Activated CD4-positive, alpha-beta T cell treated with anti-CD3 and anti-CD28 coated beads, Interleukin-2, amount 50 U/mL, for 4 hours (primary cell): ENCODE data around the gene OR6X1.
"Not testable (repeated sequence)": the region's sequence is repeated elsewhere in the genome, so short reads cannot be mapped to it uniquely, and the experiment has no call there.

ENCODE experiments used
- DNase-seq, 2 experiments: peaks; one replicate each; pipeline ENCODE4 v3.0.0-alpha.2; 2020

OR6X1 gene

DNA sequence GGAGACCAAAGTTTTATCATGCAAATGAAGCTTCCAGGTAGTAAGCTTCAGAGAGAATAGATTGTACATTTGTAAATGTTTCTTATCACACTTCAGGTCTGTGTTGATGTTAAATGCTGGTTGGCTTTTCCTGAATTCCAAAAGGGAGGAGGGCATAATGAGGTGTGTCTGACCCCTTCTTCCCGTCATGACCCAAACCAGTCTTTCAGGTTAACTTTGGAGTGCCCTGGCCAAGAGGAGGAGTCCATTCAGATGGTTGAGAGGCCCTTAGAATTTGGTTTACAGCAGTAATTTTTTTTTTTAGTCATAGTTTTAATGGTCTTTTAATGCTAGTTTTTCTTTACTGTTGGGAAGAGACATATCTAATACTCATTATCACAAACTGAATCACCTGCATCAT, 2.5 kb downstream of the OR6X1 start:
- no peak for DNase-seq

- DNase-seq, result not testable (repeated sequence)
Observed at GRCh38 chr11:123748349-123748748, 6.0 kb downstream of the OR6X1 start.

DNA sequence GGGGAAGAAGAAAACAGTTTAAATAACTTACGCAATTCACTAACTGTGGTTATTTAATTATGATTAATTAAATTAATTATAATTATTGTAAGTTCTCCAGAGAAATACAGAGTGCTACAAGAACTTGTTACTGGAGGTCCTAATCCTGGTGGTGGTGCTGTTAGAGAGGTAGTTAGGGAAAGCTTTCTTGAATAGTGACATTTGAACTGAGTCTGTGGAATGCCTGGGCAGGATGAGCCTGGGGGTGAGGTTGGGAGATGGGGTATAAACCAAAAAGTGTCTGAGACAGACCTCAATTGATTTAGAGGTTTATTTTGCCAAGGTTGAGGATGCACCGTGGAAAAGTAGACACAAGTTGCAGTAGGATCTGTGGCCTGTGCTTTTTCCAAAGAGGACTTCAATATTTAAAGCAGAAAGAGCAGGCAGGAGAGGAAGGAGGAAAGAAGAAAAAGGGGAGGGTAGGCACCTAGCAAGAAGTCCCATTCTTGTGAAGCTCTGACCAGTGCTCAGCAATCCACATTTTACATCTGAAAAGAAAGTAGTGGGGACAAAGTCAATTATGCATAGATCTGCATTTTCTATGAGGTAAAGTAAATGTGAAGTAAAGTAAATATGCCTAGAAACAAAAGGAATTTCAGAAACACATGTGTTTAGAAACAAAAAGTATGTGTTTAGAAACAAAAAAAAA, 8.4 kb downstream of the OR6X1 start:
- no peak for DNase-seq

GRCh38 chr11:123742724-123743120, 11.6 kb downstream of the OR6X1 start:
- no peak for DNase-seq

GRCh38 chr11:123742031-123742723, 12.1 kb downstream of the OR6X1 start:
- no peak for DNase-seq

GRCh38 chr11:123741159-123742030, 12.9 kb downstream of the OR6X1 start, which contains the start of gene ZNF202:
TSS of gene ZNF202 (minus strand) at chr11:123741660. CDS start at chr11:123730888, 10,772 bp downstream.
- peak; percentile 88 for DNase-seq

GRCh38 chr11:123740787-123741158, 13.5 kb downstream of the OR6X1 start:
- peak in 1 of 2 experiments; percentile 5 for DNase-seq

DNA sequence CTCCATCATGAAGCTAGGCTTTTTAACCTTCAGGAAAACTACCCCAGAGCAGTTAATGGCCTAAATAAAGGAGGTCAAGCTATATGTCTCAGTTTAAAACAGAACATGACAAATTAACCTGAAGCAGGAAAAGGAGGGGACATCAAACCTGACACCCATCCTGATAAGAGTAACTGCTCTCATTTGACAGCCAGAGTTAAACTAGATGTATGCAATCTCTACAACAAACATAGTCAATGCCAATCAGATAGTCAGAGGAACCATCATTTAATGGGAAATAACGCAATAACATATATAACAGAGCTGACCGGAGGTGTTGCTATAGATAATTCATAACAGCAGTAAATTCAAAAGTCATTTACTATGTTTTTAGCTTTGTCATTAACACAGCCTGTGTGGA, 15.9 kb downstream of the OR6X1 start:
- DNase-seq, result no peak

- no peak for DNase-seq
Observed at GRCh38 chr11:123736769-123737168, 17.5 kb downstream of the OR6X1 start.

GRCh38 chr11:123729602-123730001, 24.7 kb downstream of the OR6X1 start:
- DNase-seq, result no peak

DNA sequence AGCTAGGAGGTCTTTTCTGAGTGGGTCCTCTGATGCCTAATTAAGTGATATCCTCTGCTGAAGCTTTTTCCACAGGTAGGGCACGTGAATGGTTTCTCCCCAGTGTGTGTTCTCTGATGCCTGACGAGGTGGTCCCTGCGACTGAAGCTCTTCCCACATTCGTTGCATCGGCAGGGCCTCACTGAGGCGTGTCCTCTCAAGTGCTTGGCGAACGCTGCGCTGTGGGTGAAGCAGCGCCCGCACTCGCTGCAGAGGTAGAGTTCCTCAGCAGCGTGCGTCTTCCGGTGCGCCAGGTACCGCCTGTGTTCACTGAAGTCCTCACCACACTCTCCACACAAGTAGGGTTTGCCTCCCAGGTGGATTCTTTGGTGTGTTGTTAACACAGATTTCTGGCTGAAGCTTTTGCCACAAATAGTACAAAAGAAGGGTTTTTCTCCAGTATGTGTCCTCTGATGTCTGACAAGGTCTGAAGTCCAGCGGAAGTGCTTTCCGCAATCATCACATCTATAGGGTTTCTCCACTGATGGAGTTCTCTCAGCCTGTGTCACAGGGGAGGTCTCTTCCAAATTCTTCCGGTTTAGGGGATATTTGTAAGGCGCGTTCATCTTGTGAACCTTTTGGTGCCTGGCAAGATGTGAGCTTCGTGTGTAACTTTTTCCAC, 28.2 kb downstream of the OR6X1 start:
- no peak for DNase-seq

- no peak for DNase-seq
Observed at GRCh38 chr11:123719452-123719851, 34.9 kb downstream of the OR6X1 start.

DNA sequence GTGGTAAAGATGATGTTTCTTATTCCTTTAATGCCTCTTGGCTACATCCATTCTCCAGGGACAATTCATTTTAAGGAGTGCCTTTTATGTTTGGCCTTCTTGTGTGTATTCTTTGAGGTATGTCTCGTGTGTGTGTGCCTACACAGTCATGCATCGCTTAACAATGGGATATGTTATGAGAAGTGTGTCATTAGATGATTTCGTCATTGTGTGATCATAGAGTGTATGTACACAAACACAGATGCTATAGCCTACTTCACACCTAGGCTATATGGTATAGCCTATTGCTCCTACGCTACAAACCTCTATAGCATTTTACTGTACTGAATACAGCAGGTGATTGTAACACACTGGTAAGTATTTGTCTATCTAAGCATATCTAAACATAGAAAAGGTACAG, 35.8 kb downstream of the OR6X1 start:
- DNase-seq, result no peak

DNA sequence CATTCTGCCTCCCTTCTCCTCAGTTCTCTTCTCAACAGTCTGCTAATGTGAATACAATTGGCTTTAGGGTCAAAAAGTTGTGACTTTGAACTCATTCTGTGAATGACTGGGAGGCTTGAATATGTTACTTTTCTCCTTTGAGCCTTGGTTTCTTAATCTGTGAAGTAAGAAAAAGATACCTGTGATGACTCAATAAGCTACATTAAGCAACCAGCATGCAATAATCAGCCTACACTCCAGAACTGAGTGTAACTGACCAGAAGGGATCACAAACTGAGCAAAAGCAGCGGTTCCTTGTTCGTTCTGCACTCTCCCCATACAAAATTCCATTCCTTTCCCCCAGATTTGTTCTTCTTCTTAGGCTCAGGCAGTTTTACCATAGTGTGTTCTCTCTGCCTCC, 36.3 kb downstream of the OR6X1 start:
- no peak for DNase-seq

DNA sequence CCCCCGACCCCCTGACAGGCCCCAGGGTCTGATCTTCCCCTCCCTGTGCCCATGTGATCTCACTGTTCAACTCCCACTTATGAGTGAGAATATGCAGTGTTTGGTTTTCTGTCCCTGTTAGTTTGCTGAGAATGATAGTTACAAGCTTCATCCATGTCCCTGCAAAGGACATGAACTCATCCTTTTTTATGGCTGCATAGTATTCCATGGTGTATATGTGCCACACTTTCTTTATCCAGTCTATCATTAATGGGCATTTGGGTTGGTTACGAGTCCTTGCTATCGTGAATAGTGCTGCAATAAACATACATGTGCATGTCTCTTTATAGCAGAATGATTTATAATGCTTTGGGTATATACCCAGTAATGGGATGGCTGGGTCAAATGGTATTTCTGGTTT, 41.7 kb downstream of the OR6X1 start:
- not testable (repeated sequence) for DNase-seq

DNA sequence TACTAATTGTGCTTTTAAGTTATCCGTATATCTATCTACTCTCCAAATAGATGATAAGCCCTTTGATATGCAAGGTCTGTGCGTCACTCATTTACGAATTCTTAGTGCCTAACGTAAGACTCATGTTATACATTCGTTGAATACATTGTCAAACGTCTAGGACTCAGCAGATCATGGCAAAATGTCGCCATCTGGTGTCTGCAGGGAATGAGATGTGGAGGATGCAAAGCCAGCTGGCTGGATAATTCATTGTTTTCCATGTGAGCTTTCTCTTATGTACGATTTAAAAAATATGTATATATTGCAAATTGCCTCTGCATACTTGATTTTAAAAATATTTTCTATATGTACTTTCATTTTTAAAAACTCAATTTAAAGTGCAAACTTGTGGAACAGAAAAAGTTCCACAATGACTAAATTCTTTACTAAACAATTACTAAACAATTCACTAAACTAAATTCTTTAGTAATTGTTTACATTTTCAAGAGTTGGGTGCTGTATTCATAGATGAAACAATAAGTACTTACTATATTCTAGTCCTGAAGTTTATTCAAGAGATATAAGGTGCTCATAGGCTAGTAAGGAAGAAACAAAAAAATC, 46.6 kb downstream of the OR6X1 start:
- peak; percentile 50 to 51 for DNase-seq

GRCh38 chr11:123707206-123707605, 47.1 kb downstream of the OR6X1 start:
- no peak for DNase-seq

GRCh38 chr11:123704341-123704740, 50.0 kb downstream of the OR6X1 start:
- DNase-seq, result no peak
